Activated T-cell treated with anti-CD3 and anti-CD28 coated beads for 48 hours (primary cell): ENCODE measurements around the gene ATP11A.
"Not testable (repeated sequence)": the region's sequence is repeated elsewhere in the genome, so short reads cannot be mapped to it uniquely, and the experiment has no call there.

Source experiments
- DNase-seq: peaks from one replicate; pipeline ENCODE4 v3.0.0-alpha.2; 2020; ENCODE audit warnings: low read depth

The ATP11A gene

DNA sequence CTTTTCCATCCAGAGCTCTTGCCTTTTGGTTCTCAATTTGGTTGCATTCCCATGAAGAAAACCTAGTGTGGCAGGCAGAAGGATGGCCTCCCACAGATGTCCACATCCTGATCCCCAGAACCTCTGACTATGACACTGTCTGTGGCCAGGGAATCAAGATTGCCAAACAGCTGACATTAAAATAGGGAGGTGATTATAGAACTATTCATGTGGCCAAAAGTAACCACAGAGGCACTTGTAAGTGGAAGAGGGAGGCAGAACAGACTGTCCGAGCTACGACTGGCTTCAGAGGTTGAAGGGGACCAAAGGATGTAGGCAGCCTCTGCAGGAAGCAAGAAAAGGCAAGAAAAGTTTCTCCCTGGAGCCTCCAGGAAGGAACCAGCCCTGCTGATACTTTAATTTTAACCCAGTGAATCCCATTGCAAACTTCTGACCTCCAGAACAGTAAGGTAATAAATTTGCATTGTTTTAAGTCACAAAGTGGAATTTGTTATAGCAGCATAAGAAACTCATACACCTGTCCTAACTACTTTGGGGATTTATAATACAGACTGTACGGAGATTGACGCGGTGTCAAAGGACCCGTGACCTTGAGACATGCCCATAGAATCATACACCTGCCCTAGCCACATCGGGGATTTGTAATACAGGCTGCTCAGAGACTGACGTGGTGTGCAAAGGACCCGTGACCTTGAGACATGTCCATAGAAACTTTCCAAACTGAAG lies 106.5 kb downstream of the ATP11A start:
- no peak for DNase-seq

DNA sequence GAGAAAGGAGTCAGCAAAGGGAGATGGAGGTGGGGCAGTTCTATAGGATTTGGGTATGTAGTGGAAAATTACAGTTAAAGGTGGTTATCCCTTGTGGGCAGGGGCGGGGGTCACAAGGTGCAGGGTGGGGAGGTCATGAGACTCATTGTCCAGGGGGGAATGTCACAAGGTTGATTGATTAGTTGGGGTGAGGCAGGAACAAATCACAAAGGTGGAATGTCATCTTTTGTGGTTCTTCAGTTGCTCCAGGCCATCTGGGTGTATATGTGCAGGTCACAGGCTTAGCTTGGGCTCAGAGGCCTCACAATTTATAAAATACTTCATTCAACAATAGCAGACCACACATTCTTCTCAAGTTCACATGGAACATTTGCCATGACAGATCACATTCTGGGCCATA lies 109.6 kb downstream of the ATP11A start:
- no peak for DNase-seq

DNA sequence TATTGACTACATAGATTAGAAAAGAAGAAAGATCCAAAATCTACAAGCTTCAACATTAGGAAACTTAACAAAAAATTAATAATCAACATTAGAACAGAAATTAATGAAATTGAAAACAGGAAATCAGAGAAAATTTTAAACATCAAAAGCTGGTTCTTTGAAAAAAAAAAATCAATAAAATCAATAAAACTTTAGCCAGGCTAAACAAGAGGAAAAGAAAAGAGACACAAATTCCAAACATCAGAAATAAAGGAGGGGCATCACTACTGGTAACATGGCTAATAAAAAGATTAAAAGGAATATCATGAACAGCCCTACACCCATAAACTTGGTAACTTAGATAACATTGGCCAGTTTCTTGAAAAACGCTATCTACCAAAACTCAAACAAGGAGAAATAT lies 110.2 kb downstream of the ATP11A start:
- DNase-seq: no peak

DNA sequence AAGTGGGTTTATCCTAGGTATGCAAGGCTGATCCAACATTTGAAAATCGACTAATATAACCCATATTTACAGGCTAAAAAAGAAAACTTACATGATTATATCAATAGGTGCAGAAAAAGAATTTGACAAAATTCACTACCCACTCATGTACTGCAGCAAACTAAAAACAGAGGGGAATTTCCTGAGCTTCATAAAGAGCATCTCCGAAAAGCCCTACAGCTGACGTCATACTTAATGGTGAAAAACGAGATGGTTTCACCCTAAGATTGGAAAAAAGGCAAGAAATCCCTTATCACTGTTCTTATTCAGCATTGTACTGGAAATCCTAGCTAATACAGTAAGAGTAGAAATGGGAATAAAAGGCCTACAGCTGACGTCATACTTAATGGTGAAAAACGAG lies 111.0 kb downstream of the ATP11A start:
- DNase-seq: not testable (repeated sequence)

DNA sequence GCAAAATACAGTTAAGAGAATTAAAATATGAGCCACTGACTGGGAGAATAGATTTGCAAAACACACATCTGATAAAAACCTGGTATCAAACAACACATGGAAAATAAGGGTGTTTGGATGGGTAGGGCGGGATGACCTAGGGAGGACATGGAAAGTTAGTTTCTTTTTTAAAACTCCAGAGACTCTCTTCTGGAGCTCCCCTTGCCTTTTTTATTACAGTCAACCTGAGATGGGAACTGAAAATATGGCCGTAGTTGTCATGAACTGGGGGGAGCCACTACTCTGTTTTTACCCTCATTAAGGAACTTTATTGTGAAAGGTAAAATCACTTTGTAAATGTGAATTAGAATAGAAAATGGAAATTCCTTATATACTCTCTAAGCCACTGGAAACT lies 113.0 kb downstream of the ATP11A start:
- no peak for DNase-seq

DNA sequence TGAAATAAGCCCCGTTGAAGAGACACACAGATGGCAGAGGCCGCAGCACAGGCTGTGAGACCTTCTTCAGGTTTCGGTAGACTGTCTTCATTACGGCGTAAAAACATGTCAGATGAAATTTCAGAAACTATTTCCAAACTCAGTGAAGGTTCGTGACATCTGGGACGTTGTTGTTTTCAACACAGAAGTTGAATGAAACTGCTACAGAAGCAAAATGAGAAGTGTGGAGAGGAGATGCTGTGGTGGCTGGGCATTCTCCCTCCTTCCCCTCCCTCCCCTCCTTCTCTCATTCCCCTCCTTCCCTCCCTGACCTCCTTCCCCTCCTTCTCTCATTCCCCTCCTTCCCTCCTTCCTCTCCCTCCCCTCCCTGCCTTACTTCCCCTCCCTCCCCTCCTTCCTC lies 113.6 kb downstream of the ATP11A start:
- no peak for DNase-seq

DNA sequence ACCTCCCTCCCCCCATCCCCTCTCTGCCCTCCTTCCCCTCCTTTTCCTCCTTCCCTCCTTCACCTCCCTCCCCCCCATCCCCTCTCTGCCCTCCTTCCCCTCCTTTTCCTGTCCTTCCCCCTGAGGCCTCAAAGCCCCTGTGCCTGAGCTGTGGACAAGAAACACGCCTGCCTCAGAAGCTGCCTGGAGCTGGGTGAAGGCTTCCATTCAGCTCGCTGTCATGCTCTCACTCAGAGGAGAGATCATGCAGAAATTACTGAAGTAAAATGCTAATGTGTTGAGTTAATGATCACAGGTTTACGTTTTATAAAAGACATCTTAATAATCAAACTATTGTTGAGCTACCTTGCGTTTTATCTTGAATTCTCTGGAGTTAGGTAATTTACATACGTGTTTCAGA lies 114.5 kb downstream of the ATP11A start:
- DNase-seq: no peak

DNA sequence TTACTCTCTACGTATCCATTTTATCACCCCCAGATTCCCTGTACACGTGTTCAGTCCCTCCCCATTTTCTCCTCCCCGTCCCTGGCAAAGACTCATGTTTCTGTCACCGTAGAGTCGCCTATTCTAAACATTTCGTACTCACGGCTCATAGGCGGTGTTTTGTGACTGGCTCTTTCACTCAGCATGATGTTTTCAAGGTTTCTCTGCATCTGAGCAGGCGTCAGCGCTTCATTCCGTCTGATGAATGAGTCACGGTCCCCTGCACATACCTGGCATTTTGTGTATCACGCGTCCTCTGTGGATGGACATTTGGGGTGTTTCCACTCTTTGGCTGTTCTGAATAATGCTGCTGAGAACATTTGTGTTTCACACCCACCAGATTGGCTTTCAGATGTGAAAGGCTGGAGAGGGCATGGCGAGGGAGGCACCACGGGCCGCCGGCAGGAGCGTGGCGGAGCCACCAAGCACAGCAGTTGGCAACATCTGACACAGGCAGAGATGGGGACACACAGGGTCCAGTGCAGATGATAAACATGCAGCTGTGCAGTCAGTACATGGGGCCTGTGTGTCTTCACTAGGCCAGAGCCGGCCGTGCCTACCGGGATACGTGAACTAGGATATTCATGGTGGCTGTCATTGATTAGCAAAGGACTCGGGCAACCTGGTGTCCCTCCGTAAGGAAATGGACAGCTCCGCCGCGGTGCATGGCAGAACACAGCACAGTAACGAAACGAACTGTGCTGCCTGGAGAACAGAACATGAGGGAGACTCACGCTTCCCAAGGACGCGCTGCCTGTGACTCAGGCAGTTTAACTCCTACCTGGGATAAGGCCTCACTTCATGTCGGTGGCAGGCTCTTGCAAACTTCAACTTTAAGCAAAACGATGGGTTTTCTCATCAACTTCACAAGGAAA lies 117.2 kb downstream of the ATP11A start:
- DNase-seq: no peak

DNA sequence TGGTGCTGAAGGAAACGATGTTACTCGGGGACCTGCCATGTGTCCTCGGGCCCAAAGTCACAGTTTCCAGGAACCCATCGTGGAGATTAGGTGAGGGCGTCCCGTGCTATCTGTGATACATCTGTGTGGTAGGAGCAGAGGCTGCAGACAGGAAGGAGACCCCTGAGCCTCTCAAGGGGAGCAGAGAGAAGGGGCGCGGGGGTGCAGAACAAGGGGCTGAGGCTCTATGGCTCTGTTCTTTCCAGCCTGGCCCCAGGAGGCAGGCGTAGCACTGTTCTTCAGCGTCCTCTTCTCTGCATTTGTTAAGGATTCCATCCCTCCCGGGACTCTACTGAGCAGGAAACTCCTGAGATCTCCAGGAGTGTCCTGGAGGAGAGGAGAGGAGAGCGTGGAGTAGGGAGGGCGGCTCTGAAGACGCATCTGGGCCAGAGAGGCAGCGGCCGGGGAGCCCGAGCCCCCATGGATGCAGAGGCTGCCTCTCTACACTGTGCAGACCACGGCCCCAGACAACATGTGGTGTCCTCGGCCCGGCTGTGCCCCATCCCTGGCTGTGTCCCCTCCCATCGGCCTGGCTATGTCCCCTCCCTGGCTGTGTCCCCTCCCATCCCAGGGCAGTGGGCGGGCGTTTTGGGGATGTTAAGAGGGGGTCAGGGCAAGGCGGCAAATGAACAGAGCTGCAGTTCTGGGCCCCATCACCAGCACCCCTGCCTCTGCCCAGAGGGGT lies 118.0 kb downstream of the ATP11A start:
- DNase-seq: no peak

DNA sequence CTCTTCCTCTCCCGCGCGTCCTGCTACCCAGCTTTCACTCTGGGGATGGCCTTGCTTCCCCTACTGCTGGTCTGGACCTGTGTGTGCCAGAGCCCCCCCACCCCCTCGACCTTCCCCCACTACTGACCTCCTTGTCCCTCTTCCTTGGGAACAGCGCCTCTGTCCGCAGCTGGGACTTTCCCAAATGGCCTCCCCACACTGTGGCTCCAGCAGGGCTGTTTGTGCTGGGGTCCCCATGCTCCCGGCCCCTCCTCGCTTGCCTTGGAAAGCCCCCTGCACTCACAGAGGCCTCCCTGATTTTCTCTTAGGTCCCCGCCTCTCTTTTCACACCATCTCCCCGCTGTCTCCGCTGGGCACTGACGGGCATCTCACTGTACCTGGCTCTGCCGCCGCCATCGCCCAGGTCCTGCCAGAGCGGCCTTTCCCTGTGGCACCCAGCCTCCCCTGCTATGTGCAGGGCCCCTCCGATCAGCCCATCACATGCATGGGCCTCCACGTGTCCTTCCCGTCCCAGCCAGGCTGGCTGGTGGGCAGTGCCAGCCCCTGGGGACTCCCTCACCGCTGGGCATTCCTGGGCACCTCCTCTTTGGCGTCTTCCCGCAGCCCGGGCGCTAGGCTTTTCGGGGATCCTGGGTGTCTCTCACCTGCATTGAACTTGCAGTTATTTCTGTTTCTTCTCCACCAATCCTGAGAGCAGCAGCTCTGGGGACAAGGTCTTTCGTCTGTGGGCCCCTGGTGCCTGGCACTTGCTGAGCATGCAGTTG lies 118.7 kb downstream of the ATP11A start:
- DNase-seq: no peak

DNA sequence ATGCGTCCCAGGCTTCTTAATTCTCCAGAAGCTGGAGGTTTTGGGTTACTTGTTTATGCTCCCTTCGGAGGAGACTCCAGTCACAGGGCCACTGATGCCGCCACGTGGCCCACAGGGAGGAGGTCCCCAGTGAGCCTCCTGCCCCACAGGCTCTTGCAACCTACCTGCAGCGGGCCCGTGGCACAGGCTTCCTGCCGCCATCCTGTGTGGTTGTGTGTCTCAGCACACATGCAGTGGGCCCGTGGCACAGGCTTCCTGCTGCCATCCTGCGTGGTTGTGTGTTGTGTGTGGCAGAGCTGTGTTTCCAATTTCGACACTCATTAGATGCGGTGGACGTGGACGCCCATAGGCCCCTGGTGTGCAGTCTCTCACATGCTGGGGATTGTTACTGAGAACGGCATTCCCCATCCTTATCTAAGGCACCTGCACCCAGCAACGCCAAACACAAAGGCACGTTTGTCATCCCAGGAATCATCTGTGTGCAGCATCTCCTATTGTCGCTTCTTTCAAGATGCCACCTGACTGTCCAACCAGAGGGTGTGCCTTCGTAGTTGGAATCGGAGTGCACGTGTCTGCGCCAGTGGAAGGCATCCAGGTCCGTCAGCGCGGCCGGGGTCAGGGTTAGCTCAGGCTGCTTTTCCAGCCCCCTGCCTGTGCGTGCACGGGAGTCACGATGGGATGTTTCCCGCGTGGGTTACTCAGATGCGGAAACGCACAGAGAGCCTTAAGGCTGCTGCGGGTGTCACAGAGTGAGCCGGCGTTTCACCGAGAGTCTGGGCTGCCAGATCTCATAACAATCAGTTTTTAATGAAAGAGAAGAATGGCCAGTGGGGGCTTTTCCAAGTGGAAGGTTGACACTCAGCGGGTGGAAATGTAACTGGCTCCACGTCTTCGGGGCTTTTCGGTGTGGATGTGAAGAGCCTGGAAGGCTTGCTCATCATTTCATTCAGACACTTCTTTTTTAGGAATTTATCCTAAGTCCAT lies 119.8 kb downstream of the ATP11A start:
- DNase-seq: no peak

DNA sequence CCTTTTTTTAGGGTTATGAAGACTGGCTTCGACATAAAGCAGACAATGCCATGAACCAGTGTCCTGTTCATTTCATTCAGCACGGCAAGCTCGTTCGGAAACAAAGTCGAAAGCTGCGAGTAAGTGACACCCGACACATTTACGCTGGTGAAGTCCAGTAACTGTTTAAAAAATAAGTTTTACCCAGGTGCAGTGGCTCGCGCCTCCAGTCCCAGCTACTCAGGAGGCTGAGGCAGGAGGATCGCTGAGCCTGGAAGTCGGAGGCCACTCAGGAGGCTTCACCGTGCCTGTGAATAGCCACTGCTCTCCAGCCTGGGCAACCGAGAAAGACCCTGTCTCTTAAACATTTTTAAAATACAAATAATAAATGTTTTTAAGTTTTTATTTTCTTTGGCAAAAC lies 120.8 kb downstream of the ATP11A start:
- DNase-seq: no peak

DNA sequence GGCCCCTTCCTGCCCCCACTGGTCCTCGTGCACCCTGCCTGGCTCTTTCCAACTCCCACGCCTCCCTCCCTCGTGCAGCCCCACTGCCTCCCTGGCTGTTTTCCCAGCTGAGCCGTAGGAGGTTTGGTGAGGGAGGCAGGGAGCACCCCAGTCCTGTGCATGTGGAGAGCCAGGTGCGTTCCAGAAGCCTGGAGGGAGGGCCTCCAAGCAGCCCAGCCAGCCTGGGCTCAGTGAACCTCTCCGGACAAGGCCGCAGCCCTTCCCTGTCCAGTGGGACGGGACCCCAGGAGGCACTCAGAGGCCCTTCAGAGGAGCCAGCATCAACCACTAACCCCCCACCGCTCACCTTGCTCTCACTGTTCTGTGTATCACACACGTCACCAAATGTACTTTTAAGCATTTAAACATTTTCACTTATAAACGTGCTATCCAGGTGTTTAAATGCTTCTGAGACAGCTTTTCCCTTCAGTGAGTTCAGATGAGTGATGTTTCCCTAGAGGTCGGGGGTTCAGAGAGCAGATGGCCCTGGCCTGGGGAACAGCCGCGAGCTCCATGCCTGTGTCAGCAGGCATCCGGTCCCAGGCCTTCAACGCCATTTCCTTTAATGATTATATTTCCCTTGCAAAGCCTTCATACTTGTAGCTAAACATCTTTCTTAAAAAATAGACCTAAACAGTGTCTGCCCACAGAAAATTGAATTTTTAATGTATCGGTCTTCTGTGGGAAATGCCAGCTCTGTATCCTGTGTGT lies 122.6 kb downstream of the ATP11A start:
- no peak for DNase-seq

DNA sequence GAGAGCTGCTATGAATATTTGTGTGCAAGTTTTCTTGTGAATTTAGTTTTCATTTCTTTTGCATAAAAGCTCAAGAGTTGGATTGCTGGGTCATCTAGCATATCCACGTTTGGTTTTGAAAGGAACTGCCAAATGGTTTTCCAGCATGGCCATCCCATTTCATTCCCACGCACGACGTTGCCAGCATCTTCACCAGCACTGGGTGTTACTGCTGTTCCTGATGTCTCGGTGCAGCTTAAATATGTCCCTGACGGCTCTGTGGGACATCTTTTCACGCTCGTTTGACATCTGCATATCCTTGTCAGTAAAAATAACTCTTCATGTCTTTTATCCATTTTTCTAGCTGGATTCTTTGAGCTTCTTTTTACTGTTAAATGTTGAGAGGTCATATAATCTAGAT lies 123.7 kb downstream of the ATP11A start:
- DNase-seq: no peak

DNA sequence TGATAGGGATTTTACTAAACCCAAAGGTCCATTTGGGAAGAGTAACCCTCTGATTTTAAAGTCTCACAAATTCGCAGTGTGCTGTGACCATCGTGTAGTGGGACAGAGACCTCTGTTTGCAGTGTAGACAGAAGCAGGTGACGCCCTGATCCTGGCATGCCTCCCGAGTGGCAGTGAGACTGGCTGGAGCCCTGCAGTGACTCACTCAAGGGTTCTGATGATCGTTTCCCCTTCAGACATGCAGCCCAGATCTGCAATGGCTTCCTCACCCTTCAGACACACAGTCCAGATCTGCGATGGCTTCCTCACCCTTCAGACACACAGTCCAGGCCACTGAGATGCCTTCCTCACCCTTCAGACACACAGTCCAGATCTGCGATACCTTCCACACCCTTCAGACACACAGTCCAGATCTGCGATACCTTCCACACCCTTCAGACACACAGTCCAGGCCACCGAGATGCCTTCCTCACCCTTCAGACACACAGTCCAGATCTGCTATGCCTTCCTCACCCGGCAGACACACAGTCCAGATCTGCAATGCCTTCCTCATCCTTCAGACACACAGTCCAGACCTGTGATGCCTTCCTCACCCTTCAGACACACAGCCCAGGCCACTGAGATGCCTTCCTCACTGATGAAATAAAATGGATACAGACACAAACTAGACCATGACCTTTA lies 125.2 kb downstream of the ATP11A start:
- DNase-seq: no peak

DNA sequence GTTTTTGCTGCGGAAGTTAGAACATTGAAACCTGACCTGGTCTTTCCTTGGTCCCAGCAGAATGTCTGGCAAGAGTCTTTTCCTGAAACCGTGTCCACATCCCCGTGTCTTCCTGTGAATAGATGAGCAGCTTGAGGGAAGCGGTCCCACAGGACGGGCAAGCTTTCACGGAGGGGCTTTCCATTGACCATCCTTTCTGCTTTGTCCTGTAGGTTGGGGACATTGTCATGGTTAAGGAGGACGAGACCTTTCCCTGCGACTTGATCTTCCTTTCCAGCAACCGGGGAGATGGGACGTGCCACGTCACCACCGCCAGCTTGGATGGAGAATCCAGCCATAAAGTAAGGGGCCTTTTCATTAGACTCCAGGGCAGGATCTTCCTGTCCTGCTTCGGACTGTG lies 126.0 kb downstream of the ATP11A start:
- DNase-seq: no peak

DNA sequence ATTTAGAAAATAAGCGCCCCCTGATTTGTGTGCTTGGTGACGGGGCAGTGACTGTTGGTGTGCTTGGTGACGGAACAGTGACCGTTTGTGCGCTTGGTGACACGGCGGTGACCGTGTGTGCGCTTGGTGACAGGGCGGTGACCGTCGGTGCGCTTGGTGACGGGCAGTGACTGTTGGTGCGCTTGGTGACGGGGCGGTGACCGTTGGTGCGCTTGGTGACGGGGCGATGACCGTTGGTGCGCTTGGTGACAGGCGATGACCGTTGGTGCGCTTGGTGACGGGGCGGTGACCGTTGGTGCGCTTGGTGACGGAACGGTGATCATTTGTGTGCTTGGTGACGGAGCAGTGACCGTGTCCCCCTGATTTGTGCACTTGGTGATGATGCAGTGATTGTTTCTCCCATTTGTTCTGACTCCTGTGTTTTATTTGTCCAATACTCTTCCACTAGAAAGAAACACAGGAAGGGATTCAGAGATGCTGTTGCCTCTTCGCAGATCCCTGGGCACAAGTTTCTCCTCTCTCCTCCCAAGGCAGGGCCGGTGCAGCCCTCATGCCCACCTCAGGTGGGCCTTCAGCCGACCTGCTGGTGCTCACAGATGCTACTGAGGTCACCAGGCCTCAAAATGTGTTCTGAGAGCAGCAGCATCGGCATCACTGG lies 128.3 kb downstream of the ATP11A start:
- DNase-seq: no peak

DNA sequence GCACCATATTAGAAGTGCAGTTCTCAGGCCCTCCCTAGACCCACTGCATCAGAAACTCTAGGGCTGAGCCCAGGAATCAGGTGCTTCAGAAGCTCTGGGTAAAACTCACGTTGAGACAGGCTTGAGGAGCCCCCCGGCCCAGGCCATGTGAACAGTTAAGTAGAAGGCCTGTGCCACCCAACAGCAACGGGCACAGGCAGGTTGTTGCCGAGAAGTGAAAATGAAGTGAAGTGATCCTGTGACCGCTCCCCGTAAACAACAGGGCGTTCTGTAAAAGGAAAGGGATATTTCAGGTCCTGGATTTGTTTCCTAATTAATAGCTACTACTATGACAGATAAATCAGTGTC lies 128.8 kb downstream of the ATP11A start:
- DNase-seq: no peak

DNA sequence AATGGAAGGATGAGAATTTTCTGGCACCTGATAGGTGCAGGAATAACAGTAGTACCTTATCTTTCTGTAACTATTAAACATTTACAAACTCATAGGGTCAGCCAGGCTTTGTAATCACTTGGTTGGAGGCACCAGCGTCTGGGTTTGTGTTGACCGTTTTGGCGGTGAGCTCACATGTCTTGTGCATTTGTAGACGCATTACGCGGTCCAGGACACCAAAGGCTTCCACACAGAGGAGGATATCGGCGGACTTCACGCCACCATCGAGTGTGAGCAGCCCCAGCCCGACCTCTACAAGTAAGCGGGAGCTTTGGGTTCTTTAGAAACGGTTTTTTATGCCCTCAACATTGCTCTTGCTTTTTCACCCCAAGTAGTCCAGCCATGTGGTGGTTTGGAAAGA lies 129.3 kb downstream of the ATP11A start:
- no peak for DNase-seq
